ENCODE measurements around the gene GAK.

GRCh38 chr4:834368-835147 is 97.6 kb downstream of the GAK start:
- TF ChIP-seq CTCF (IDR thresholded peaks at IDR 0.05; ENCODE audit: poor library complexity), result no peak
- TF ChIP-seq EZH2phosphoT487 (IDR thresholded peaks at IDR 0.05; ENCODE audit: low read depth, severe bottlenecking, unreplicated experiment), result no peak

Measured in hepatocyte (in vitro differentiated cells).